Measurements from ENCODE around the gene LIN28A. TPM values are rescaled to one million over a fixed set of nuclear protein-coding genes. Genes with fewer than 3 reads are reported as not detected.

Gene LIN28A
- total RNA-seq, 4 donors from 2014 or later = not detected

DNA sequence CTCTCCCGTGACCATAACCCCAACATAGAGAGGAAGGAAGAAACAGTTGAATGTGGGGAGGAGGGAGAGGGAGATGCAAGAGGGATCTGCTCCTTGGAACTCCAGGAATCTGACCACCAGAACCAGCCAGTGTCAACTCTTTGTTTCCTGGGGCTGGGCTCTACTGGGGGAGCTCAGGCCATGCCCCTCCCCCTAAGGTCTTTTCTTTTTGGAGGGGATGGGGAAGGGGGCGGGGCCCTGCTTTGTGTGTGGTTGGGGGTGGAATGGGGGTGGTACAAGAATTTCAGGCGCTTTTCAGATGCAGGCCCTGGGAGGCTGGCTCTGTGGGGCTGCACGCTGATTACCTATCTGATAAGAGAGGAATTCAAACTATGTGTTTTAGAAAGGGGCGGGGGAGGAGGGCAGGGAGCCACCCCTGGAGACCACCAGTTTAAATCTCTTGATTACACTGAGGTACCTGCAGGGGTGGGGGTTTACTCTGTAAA, 8.3 kb downstream of the LIN28A start:
- TF ChIP-seq CTCF (IDR thresholded peaks at IDR 0.05) (no peak), POLR2A (IDR thresholded peaks at IDR 0.05) (no peak)
- DNase-seq = no peak
- H3K4me3 ChIP-seq = no peak overlapping the region
- H3K27me3 ChIP-seq = peaks cover 0 to 57% (median 5%) of the 10 kb centered on the region in 4 donors
- H3K4me1 ChIP-seq = peaks cover 0 to 17% (median 3%) of the 10 kb centered on the region in 3 donors
- no peaks in the 10 kb centered on the region for H3K9me3 ChIP-seq
- no peaks in the 10 kb centered on the region for H3K36me3 ChIP-seq
- 59 to 66% methylated on average over 2 to 3 of the region's 5 CpGs for WGBS, 2 donors
- no peak overlapping the region for H3K27ac ChIP-seq
- intact Hi-C loops (cut with DNase I) = no loop called here

DNA sequence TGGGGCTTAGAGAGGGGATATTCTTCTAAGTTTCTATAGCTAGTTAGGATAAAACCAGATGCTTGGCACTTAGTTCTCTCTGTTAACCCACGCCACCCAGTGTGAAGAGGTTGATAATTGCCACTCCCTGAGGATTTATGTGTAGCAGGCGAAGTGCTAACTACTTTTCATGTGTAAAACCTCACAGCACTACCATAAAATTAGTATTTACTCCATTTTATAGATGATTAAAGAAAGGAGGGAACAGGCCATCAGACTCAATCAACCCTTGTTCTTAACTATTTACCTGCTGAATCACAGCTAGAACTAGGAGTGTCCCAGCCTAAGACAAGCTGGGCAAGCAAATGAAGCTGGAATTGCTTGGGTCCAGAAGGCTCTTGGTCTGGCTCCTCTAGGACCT, 8.9 kb downstream of the LIN28A start:
- no peak for DNase-seq
- 33 to 63% methylated on average over 2 of the region's 2 CpGs for WGBS, 2 donors
- Histone ChIP-seq H3K4me1 (peaks cover 0 to 17% (median 3%) of the 10 kb centered on the region in 3 donors), H3K36me3 (no peaks in the 10 kb centered on the region), H3K4me3 (no peak overlapping the region), H3K27ac (no peak overlapping the region), H3K9me3 (no peaks in the 10 kb centered on the region), H3K27me3 (peaks cover 0 to 56% (median 4%) of the 10 kb centered on the region in 4 donors)
- intact Hi-C loops (cut with DNase I) = no loop called here
- no peak for TF ChIP-seq CTCF (IDR thresholded peaks at IDR 0.05)
- TF ChIP-seq POLR2A (IDR thresholded peaks at IDR 0.05) = no peak

DNA sequence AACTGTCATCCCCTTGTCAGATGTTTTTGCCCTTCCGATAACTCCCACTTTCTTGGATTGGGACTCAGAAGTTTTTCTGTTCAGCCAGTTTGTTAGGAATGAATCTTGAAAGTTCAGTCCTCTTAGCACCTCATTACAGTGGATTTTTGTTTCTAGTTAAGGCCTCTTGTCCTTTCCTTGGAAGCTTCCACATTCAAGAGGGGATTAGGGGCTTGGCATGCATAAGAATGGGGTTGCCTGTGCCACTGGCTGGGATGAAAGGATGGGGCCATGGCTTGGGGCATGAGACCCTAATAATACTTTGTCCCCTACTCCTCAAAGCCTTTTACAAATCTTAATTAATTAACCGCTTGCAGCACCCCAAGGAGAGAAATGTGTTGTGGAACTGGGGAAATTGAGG, 19.1 kb downstream of the LIN28A start:
- DNase-seq = no peak
- H3K4me1 ChIP-seq = peaks cover 17 to 31% (median 20%) of the 10 kb centered on the region in 3 donors
- TF ChIP-seq CTCF (IDR thresholded peaks at IDR 0.05) = no peak
- no peak for TF ChIP-seq POLR2A (IDR thresholded peaks at IDR 0.05)
- H3K9me3 ChIP-seq = no peaks in the 10 kb centered on the region
- no peak overlapping the region for H3K27ac ChIP-seq
- no peak overlapping the region for H3K4me3 ChIP-seq
- H3K27me3 ChIP-seq = peaks cover 0 to 15% (median 0%) of the 10 kb centered on the region in 4 donors
- intact Hi-C loops (cut with DNase I) = no loop called here
- peaks cover 0 to 12% (median 0%) of the 10 kb centered on the region in 3 donors for H3K36me3 ChIP-seq
- 87% methylated on average over 2 of the region's 2 CpGs for WGBS, 2 donors

DNA sequence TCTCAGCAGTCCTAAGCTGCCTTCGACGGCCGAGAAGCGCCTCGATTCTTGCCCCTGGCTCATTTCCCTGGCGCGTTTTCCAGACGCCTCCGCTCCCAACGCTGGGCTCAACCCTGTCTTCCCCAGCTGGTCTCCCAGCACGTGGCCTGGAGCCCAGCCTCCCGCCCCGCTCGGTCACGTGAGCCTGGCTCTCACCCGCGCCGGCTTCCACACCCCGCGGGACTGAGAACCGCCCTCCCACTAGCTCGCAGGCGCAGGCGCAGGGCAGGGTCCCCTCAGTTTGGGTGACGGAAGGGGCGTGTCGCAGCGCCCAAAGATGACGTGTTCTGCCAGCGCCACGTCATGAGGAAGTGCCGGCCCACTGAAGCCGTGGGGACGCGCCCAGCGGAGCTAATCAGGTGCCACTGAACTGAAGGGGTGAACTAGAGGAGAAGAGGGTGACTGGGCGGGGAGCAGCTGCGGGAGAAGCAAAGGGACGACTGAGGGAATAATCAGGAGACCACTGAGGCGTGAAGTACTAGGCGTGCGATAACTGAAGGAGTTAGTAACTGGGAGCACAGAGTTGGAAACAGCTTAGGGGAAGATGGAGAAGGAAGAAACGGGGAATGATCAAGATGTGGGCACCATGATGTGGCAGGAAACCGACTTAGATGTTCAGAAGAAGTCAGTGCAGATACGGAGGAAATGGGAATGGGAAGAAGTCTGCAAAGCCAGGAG, 21.5 kb downstream of the LIN28A start, which contains the start of gene DHDDS:
DHDDS (plus strand) TSS at position 343 of the 717 bp plus-strand sequence. CDS start 625 bp downstream, outside the sequence.
- WGBS, 2 donors = 0% methylated on average over 17 to 21 of the region's 45 CpGs
- Histone ChIP-seq H3K4me1 (peaks cover 17 to 31% (median 20%) of the 10 kb centered on the region in 3 donors), H3K9me3 (no peaks in the 10 kb centered on the region), H3K27ac (peak within 1 kb of the TSS; percentile 81 to 93 (median 85)), H3K36me3 (peaks cover 0 to 35% (median 9%) of the 10 kb centered on the region in 3 donors), H3K27me3 (no peaks in the 10 kb centered on the region), H3K4me3 (peak within 1 kb of the TSS; percentile 50 to 83 (median 66))
- DNase-seq = peak; percentile 93
- TF ChIP-seq CTCF (IDR thresholded peaks at IDR 0.05) (peak in 1 of 6 experiments; percentile 57), POLR2A (IDR thresholded peaks at IDR 0.05) (peak in 3 of 4 donors; percentile 84 to 85 (median 84))
- intact Hi-C loops (cut with DNase I) = no loop called here

DNA sequence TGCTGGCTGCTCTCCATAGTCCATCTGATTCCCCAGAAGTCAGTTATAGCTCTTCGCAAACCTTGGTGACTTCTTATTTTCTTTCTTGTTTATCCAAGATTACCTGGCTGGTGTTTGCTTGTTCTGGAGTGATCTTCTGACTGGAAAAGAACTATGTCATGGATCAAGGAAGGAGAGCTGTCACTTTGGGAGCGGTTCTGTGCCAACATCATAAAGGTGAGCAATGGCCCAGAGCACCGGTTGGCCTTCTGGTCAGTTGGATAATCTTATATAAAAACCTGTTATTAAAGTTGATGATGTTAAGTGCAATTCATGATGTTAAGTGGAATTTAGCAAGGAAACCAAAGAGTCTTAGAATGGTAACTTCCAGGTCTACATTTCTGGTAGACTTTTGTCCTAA, 22.2 kb downstream of the LIN28A start:
- H3K4me3 ChIP-seq = peak overlapping the region; percentile 50 to 83 (median 66)
- intact Hi-C loops (cut with DNase I) = no loop called here
- peaks cover under 1 to 42% (median 9%) of the 10 kb centered on the region in 3 donors for H3K36me3 ChIP-seq
- H3K27ac ChIP-seq = peak overlapping the region; percentile 81 to 93 (median 85)
- peaks cover 17 to 31% (median 20%) of the 10 kb centered on the region in 3 donors for H3K4me1 ChIP-seq
- no peaks in the 10 kb centered on the region for H3K27me3 ChIP-seq
- no peaks in the 10 kb centered on the region for H3K9me3 ChIP-seq
- no peak for DNase-seq
- no peak for TF ChIP-seq POLR2A (IDR thresholded peaks at IDR 0.05)
- TF ChIP-seq CTCF (IDR thresholded peaks at IDR 0.05) = no peak
- WGBS, 2 donors = 23 to 55% methylated on average over 3 of the region's 3 CpGs
